GM21576 (cell line): ENCODE data around the gene IL12A.

Experiments
- ATAC-seq: cut with Tn5 transposase; IDR thresholded peaks from one replicate; pipeline ENCODE4 v1.9.1; 2021; ENCODE audit warnings: mild to moderate bottlenecking, moderate library complexity; ENCODE audit not compliant: unreplicated experiment

IL12A gene

DNA sequence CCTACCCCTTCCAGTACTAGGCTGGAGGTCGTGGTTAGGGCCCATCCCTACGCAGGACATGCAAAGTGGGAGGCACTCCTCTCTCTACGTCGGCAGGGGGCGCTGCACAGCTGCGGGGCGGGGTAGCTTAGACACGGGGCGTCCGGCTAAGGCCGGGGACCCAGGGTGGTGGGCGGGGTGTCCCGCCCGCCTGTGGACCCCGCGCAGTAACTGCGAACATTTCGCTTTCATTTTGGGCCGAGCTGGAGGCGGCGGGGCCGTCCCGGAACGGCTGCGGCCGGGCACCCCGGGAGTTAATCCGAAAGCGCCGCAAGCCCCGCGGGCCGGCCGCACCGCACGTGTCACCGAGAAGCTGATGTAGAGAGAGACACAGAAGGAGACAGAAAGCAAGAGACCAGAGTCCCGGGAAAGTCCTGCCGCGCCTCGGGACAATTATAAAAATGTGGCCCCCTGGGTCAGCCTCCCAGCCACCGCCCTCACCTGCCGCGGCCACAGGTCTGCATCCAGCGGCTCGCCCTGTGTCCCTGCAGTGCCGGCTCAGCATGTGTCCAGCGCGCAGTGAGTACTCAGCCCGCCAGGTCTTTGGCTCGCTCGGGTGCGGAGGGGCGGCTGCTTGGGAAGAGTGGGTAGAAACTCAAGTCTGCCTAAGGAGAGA, at the start of gene IL12A:
Gene IL12A (plus strand): TSS at position 219 of the 655 bp plus-strand sequence.
- peak; percentile 93 for ATAC-seq

DNA sequence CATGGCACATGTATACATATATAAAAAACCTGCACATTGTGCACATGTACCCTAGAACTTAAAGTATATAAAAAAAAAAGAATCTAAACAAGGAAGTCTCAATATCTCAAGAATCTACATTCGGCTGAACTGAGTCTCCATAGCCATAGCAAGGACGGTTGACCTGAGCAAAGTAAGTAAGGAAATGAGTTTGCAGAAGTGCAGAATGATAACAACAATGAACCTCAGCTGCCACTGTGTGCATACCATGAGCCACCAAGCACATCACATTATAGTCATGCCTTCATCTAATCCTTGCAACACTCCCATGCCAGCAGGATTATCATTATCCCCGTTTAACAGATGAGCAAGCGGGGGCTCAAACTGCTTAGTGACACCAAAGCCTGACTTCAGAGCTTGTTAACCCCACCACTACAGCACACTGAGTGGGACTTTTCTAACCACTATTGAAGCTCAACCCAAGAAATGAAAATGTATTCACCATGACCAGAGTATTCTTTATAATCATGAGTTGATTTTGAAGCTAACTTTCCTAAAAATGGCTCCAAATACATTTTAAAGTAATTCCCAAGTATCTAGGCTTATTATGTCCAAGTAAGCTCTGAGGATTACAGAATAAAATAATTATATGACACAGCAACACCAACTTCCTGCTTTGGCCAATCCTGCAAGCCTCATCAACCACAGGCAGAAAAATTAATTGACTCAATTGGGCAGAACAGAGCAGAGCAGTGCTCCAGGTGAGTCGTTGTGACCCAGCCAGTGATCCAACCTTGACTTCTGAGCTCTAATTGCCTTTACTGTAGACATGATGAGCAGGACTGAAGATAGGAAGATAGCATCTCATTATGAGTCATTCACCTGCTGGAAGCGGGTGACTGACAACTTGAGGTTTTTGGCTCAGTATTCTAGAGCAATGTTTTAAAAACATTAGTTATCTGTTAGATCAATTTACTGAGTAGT, 47.3 kb upstream of the IL12A start:
- ATAC-seq: peak; percentile 80

DNA sequence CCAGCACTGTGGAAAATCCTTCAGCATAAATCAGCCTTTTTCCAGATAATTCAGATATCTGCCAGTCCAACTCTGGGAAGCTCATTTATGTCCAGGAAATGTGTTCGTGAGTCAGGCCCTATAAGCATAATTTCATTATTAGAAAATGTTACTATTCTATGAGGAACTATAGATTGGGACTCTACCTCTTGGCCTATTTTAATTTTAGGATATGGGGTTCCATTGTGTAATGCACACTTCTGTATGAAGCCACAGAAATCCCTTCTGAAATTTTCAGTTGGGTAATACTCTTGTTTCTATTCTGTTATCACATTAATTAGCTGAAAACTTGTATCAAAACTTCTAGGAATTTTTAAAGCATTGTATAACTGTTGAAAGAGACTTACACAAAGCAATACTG, 43.9 kb upstream of the IL12A start:
- no peak for ATAC-seq

DNA sequence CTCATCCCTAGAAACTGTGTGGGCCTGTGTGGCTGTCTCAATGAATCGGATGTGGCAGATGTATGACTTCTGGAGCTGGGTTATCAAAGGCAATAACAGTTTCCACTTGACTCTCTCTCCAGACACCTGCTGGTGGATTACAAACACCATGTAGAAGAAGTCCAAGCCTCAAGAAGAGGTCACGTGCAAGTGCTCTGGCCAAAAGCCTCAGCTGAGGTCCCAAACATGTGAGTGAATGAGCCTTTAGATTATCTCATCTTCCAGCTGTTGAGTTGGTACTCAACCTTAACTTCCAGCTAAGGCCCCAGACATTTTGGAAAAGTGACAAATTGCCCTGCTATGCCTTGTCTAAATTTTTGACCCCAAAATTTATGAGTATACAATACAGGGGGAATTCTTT, 42.7 kb upstream of the IL12A start:
- no peak for ATAC-seq

DNA sequence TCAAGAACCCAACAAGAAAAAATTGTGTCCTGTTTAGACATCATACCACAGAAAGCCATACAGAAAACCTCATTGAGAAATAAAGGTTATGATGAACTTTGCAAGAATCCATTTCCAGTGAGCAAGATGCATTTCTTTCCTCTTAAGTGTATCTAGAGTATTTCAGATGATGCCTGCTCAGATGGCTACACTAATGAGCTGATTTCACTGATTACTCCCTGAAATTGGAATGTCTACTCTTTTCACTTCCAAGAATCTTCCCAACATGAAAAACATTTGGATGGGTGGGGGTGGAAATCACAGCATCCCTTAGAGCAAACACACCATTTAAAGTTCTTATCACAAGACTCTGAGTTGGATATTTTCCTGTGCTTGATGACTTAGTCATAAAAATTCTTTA, 41.4 kb upstream of the IL12A start:
- no peak for ATAC-seq

DNA sequence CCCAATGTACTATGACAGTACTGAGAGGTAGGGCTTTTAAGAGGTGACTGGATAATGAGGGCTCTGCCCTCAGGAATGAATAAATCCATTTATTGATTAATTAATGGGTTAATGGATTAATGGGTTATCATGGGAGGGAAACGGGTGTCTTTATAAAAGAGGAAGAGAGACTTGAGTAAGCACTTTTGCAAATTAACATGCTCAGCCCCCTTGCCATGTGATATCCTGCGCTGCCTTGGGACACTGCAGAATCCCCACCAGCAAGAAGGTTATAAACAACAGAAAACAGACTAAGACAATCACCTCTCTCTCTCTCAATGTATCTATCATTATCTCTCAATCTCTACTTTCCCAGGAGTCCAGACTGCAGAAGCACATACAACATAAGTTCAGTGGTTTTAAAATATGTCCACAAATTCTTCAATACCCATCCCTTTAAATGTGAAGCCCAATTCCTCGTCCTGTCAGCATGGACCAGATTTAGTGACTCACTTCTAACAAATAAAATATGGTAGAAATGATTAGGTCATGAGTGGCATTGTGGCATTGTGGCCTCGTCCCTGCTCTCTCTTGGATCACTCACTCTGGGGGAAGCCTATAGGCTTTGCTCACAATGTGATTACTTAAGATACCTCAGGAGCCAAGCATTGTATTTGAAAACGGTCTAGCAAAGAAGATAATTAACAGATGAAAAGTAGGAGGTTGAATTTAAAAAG, 40.0 kb upstream of the IL12A start:
- ATAC-seq: no peak

DNA sequence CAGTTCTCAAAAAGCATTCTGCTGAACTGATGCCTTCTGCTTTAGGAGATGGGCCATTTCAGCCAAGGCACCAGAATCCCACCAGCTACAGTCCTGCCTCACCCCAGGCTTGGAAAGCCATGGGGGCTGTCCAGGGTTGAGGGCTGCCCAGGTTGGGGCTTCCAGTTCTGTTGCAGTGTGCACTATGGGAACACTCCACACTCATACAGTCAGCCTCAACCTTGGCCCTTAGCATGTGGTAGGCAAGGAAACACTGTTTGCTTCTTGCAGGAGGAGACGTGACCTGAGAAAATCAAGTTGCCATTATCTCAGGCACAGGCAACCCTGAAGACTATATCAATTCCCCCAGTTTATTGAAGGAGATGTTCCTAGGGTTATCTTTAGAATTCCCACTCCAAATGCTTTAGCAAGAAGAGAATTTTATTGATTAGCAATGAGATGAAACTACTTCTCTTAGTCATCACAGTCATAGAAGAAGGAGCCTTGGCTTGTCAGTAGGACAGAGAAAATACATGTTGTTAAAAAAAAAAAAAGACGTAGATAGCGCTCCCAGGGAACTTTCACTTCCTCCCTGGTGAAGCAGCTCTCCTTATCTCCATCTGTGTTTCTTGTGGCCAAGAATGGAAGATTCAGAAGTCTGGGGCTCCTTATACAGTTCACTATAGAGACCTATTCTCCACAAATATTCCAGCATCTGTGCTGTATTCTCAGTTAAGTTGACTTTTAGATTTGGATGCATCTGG, 38.3 kb upstream of the IL12A start:
- peak; percentile 80 for ATAC-seq

DNA sequence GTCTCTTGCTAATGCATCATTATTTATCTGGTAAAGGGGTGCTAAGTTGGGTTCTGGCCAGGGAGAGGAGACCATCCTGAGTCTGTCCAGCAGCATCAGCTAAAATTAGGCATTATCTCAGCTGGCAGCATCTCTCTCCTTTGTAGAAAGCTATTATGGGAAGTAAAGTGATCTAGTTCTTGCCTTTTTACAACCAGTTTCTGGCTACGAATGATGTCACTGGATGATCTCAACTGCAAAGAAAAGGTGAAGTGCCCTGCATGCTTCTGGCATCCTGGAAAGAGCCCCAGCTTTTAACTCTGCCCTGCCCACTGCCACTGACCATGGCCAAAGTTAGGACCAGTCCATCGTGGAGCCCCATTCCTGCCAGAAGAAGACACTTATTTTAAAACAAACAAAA, 37.1 kb upstream of the IL12A start:
- no peak for ATAC-seq

DNA sequence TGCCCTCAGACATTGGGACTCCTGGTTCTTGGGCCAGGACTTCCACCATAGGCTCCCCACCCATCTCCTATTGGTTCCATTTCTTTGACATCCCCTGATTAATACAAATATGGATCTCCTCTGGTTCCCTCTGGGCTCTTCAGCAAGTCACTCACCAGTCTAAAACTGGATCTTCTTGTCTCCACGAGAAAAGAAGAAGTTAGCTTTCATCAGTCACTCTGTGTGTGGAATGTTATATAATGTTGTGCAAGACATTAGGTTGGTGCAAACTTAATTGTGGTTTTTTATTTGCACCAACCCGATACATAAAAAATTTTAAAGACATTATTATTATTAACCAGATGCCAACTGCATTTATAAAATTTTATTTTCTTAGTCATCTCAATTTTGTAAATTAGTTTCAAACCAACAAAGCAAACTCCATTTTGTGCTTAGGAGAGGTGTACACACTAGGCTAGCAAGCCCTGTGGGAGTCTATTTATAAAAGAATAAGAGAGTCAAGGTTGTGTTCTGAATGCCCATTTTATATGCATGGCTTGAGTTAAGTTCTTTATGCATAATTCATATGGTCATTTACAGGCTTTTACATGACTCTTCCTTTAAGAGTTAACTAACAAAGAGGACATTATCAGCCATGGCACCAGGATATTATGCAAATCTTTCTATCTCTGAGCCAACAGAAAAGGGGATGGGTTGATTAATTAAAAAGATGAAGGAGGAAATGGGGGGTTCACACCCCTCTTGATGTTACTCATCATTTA, 35.1 kb upstream of the IL12A start:
- ATAC-seq: no peak

DNA sequence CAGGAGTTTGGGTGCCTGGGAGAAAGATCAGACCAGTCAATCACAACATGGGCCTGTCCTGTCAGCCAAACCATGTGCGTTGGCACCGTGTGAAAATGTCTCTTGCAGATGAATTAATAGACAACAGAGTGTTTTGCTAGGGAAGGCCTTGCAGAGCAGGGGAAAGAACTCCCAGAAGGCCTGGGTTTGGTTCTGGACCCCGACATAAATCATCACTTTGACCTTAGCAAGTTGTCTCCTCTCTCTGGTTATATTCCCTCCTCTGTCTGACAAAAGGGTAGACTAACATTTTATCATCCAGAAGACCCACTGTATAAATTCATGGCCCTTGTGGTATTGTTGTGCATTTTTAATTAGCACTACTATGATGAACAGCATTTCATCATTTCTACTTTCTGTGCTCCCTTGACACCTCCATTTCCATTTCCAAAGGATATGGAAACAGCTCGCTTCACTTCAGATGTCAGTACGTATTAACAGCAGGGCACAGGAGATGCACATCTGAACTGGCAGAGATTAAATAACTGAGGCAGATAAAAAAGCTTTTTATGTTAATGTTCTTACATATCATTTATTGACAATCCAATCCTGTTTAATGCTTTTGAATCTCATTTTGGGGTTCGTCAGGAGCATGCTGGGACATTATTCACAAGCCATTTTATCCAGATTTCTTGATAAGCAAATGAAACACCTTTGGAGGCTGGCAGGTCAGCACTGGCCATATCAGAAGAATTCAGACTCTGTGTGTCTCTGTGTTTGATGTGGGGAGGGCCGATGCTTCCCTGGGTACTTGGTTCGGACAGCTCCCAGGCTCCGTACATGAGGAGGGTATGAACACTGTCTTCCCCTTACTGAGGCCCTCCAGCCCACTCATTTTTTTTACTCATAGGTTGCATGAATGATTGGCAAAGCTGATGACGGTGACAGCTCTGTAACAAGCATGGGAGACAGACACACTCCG, 28.2 kb upstream of the IL12A start:
- ATAC-seq: no peak

DNA sequence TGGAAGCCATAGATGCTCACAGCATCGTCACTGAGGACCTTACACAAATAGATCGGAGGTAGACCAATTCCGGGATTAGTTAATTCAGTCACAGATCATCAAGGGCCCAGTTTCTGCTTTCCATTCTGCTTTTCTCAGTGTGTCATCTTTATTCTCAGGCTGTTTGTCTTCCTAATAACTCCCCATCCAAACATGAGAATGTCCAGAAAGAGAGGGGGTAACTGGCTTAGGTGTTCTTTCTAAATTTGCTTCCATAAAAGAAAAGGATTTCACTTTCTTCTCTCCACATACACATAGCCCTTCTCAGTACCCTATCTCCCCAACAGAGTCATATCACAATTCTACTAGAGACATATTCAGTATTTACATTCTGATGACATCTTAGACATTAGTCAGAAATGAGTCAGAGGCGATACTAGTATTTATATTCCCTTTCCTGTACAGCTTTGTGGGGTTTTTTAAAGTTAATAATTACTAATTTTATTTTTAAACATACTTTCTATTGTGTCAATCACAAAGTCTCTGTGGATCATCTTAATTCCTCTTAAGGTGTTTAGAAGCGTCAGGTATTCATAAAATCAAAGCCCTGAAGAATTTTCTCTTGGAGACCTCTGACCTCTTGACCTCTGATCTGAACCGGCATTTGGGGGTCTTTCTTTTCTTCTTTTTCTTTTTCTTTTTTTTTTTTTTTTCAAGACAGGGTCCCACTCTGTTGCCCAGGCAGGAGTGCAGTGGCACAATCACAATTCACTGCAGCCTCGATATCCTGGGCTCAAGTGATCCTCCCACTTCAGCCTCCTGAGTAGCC, 24.3 kb upstream of the IL12A start:
- ATAC-seq: peak; percentile 100

DNA sequence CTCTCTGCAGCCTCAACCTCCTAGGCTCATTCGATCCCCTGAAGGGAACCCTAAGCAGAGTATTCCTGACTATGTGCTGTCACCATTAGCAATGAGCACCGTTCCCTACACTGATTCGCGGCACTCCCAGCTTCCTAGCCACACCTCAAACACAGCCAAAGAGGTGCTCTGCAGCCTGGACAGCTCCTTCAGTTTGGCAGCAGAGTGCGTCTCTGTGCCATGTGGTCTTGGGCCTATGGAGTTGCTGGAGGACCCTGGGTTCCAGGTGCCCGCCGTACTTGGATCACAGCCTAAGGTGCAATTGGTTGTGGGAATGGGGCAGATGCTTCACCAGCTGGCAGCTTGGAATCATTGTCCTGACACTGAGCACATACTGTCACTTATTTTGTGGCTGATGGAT, 17.3 kb upstream of the IL12A start:
- no peak for ATAC-seq

DNA sequence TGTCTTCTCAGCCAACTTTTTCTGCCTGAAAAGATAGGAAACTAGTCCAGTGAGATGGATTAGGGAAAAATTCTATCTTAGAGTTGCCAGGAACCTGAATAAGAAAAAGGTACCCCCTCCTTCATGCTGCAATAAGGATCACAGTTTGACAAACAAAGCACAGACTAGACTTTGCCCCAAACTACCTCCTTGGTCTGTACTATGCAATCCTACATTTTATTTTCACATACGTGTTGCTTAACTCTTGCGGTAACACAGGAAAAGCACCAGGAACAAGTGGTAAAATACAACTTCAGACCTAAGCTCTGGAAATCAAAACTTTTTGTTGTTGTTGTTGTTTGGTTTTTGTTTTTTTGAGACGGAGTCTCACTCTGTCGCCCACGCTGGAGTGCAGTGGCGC, 11.3 kb upstream of the IL12A start:
- no peak for ATAC-seq

DNA sequence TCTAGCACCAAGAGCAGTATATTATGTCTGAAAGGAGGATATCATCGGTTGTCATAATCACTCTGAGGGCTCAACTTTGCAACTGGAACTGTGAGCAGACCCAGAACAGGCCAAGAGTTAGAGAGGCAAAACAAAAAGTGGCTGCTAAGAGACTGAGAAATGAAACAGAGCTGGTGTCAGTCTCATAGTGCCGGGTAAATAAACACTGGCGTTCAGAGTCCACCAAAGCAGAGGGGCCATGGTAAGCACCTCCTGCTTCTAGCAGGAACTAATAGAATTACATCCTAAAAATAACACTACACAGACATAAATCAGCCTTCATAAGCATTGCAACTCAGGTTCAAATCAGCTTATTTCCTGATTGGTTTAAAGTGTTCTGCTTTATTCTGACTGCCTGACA, 10.3 kb upstream of the IL12A start:
- ATAC-seq: peak; percentile 98

DNA sequence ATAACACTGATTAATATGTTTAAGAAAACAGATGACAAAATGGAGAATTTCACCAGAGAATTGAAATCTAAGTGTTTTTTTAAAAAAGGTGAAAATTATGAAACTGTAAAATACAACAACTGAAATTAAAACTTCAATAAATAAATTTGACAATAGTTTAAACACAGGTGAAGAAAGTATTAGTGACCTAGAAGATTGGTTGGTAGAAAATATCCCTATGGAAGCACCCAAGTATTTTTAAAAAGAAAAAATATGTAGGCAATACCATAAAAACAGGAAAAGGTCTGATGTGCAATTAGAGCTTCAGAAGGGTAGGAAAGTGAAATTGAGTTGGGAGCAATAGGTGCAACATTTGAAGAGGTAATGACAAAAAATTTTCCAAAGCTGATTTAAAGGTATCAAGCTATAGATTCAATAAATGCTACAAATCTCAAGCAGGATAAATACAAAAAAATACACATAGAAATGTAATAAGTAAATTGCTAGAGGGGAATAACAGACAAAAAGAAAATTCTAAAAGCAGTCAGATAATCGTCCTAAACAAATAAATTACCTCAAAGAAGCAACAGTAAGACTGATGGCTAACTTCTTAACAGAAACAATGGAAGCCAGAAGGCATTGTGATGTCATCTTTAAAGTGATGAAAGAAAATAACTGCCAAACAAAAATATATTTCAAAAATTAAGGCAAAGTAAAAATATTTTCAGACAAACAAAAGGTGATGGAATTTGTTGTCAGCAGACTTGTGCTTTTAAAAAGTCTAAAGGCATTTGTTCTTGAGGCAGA, 9.5 kb upstream of the IL12A start:
- no peak for ATAC-seq

DNA sequence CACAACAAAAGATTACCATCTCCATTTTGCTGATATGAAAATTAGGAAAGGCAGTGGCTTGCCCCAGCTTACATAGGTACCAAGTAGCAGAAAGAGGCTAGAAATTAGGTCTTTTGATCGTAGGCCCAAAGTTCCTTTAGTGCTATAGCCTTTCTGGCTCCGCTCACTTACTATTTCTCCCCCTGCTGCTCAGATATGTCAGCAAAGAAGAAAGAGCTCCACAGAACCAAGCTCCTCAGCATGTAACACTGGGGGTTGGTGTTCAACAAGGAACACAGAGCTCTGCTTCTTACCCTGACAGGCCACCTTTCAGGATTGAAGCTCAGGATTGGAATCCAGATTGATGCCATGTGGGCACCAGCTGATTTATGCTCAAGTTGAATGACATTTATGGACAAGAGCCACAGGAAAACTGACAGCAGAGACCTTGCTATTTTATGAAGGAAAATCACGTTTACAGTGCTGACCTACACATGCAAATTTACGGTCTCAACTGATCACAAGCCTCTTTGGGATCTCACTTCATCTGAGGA, 6.1 kb upstream of the IL12A start:
- no peak for ATAC-seq

DNA sequence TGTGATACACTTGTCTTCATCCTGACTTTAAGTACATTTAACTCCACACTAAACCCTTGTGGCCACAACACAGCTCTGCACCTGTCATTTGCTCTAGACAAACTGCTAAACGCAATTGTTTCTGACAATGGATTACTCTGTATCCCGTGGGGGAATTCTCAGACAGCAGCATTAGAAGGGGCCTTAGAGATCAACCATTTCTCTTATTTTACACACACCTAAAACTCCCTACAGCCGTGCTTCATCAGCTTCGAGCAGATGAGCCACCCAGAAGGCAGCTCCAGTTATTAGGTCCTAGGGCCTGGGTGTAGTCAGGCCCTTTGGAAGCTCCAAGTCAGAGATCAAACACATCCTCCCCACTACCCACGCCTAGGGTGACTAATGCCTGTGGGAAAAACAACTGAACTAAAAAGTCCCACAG, 1.3 kb upstream of the IL12A start:
- ATAC-seq: no peak
